DMS53 treated with DMSO at 0.1 percent for 48 hours (cell line): ENCODE measurements around the gene CHRD.

Experiments used
- DNase-seq: peaks from one replicate; lab custom pipeline; 2025; ENCODE audit not compliant: unreplicated experiment; lab: John Stamatoyannopoulos, UW

CHRD gene

DNA sequence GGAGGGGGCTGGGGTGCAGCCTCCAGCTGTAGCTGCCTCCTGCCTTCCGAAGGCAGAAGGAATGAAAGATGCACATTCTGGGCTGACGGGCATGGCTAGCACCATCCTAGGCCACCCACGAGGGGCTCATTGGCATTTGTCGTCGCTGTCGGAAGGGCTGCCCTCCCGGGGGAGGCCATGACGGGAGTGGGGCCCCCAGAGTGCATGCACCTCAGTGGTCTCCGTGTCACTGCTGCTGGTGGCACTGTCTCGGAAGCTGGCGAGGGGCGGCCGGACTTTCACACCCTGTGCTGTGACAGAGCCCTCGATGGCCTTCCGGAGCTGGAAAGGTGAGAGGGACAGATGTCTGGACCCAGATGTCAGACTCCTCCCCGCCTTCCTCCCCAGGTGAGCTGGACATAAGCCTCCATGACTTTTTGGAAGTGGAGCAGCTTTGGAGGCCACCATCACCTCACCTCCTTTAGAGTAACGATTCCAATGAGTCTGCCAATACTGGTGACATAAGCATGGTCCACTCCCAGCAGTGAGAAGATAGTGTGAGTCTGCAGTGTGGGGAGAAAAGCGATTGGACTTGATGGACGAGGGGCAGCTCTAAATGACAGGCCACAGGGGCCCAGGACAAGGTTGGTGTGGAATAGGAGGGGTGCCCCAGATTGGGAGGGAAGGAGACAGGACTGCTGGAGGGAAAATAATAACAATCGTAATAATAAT lies 33.2 kb upstream of the CHRD start:
- no peak for DNase-seq

DNA sequence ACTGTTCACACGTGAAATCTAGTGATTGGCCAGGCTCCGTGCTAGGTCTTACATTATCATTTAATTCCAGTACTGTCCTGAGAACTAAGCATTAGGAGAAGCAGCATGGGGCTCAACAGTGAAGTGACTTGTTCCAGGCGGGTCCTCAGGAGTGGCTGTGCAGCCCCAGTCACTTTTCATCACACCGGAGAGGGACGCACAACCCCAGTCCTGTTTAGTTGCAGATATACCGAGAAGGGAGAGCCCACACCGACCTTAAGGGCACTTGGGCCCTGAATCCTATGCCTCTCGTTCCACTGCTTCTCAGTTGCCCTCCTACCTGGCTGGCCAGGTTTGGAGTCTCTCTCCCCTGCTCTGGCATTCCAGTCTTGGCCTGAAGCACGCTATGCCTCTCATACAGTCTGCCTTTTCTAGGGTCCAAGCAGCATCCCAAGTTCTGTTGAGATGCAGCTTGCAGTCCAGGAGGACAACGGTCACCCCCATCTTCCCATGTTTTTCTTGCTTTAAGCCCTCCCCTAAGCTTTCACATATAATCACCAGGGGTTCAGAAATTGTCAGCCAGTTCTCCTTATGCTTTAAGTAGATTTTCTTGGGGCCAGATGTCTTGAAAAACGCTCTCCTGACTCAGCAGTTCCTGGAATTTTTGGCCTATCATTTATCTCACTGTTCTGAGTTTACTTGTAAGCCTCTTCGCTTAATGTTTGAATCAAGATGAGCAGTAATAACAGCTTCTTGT lies 32.4 kb upstream of the CHRD start:
- DNase-seq, result no peak

DNA sequence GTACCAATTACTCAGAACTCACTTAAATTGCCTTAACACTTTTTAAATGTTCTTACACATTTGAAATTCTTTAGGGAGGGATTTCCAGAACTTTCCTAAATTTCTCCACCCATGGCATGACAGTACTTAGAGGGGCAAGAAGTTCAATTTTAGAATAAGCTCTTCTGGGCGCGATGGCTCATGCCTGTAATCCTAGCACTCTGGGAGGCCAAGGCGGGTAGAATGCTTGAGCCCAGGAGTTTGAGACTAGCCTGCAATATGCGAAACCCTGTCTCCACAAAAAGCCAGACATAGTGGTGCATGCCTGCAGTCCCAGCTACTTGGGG lies 31.8 kb upstream of the CHRD start:
- no peak for DNase-seq

DNA sequence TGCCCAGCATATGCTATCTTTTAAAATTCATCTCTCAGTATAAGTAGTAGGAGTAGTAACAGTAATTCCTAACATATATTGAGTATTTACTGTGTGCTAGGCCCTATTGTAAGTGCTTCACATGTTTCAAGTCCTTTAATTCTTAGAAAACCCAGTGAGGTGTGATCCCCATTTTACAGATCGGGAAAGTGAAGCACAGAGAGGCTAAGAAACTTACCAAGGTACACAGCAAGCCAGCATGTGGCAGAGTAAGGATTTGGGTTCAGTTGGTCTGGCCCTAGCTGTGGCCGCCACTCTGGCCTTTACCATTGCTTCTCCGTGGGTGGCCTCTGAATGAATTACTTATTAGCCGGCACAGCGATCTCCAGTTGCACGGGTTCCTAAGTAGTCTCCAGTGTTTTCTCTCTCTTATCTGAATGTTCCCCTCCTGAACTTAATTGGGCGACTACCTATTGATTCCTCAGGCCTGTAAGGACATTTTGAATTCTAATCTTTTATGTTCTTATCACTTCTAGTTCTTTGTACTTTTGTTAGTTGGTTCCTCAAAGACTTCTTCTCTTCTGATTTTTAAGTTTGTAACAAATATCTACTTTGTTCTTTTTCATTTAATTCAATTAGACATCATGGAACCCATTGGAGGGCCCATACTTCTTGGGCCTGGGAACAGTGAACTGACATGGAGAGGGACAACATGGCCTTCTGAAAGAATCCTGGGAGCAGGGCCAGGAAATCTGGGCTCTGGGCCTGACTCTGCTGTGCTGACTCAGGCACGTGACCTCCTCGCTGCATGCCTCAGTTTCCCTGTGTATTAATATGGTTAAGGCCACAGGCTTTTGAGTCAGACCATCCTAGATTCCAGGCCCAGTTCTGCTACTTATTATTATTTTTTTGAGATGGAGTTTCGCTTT lies 30.0 kb upstream of the CHRD start:
- no peak for DNase-seq

DNA sequence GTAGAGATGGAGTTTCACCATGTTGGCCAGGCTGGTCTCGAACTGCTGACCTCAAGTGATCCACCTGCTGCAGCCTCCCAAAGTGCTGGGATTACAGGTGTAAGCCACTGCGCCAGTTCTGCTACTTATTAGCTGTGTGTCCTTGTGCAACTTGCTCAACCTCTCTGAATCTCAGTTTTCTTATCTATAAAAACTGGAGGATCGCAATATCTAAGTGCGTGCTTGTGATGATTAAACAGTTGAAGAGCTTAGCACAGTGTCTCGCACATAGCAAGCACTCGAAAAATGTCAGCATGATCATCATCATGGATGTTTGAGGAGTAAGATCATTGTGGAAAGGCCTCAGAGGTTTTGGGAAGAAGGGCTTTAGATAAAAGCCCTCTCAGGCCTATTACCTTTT lies 29.2 kb upstream of the CHRD start:
- DNase-seq, result no peak

DNA sequence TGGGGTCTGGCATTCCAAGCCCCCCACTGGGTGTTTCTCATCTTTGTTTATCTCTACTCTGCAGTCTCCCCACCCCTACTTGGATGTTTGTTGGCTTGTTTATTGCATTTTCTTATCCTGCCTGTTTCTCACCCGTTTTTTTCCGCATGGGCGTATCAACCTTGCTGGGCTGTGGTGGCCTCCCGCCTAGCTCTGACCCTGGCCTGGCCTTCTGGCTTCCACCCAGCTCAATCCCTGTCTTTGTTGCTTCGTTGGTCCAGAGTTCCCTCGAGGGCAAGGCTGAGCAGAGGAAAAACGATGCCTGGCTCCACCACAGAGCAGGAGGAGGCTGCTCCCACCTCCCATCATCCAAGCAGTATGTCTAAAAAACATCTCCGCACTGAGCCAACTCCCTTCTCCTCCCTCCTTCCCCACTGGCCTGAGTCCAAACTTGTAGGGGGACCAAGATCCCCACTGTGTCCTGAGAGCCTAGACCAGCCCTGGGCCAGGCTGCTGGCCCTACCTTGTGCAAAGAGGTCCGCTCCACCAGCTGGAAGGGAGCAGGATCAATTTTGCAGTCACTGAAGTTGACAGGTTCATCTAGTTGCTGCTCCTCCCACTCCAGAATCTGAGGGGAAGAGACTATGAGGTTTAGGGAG lies 28.2 kb upstream of the CHRD start:
- no peak for DNase-seq

DNA sequence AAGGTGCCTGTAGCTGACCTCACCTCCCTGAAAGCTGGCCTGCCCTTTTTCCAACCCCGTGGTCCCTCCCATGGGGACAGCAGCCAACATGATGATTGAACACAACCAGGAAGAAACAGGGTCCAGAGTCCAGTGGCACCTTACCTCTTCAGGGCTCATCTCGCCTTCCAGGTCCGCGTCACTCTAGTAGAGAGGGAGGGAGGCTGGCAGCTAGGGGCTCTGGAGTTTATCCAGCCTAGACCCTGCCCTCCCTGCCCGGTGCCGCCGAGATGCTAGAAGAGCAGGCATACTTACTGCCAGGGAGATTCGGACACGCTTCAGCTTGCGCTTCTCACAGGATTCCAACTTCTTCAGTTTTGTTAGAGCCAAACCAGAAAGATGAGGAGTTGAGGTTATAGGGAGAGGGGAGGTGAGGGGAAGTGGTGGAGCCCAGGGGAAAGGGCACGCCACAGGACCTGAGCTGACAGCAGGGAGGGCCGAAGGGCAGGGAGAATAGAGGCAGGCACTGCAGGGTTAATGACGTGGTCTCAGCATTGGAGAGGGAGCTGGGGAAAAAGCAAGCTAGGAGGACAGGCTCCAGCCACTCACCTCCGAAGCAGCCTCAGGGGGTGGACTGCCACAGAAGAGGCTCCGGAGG lies 27.6 kb upstream of the CHRD start:
- DNase-seq, result no peak

DNA sequence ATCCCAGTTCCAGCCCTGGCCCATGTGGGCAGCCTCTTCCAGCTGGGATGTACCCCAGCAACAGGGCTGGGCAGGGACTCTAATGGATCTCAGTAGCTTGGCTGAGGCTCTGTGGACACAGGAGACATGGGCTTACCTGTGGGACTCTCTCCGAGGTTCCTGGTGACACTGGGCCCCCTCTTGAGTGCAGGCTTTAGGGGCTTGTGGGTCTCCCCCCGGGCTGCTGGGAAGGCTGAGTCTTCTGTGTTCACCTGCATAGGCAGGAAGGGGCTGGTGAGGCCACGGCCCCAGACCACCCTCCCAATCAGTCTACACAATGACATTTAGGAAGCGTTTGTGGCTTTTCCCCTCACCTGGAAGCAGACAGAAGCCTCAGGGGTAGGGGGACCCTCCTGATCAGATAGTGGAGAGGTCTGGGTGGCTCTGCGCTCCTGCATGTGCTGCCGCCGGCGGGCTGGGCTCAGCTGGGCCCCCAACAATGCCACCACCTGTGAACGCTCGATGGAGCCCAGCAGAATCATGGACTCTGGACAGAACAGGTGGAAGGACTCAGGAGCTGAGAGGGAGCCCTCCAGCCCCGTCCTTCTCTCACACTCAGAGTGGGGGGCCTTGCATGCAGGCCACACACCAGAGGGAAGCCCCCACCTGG lies 26.8 kb upstream of the CHRD start:
- no peak for DNase-seq

DNA sequence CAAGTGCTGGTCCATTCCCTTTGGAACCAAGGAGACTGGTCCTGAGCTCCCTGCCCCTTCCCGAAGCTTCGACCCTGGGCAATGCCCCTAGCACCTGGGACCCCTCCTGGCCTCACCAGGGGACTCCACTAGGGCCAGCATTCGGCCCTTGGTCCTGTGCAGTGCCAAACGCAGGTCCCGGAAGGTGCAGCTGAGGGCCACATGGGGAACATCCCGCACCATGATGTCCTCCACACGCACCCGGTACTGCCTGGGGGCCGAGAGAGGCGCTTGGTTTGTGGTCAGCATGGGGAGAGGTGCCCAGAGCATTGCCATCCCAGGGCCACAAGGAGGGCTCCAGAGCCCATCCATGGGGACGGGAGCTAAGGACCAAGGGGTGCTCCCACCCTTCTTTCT lies 26.3 kb upstream of the CHRD start:
- no peak for DNase-seq

DNA sequence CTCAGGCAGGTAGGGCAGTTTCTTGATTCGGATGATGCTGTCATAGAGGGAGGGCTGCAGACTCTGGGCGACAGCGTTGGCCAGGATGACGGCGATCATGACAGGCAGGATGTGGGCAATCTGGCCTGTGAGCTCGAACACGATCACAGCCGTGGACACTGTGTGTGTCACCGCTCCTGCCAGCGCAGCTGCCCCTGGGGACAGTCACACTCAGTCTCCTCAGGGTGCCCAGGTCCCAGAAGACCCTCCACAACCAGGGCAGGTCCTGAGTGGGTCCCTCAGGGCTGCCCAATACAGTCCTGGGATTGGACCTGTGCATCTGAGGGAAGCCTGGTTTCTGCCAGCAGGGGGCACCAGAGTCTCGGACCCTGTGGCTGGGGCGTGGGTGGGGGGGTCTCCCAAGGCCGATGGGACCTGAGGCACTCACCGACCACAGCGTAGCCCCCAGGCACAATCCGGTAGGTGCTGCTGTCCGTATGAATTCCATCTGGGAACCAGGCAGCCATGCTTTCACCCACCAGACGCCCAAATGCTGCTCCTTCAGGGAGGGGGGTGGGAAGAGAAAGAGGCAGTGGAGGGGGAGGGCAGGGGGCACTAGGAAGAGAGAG lies 25.6 kb upstream of the CHRD start:
- no peak for DNase-seq

DNA sequence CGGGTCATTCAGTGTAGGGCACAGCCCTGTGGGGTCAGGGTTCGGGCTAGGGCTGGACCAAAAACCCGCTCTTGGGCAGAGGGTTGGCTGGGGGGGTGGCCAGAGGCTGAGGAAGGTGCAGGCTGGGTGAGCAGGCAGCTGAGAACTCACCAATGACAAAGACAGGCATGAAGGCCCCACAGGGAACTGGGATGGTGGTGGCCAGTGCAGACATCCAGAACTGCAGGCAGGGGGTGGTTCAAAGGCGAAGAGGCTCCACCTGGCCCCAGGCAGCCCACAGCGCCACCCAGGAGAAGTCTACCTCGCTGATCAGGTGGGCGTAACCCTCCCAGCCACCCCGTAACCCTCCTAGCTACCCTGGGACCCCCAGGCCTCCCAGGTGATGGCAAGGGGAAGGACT lies 25.1 kb upstream of the CHRD start:
- DNase-seq, result no peak

DNA sequence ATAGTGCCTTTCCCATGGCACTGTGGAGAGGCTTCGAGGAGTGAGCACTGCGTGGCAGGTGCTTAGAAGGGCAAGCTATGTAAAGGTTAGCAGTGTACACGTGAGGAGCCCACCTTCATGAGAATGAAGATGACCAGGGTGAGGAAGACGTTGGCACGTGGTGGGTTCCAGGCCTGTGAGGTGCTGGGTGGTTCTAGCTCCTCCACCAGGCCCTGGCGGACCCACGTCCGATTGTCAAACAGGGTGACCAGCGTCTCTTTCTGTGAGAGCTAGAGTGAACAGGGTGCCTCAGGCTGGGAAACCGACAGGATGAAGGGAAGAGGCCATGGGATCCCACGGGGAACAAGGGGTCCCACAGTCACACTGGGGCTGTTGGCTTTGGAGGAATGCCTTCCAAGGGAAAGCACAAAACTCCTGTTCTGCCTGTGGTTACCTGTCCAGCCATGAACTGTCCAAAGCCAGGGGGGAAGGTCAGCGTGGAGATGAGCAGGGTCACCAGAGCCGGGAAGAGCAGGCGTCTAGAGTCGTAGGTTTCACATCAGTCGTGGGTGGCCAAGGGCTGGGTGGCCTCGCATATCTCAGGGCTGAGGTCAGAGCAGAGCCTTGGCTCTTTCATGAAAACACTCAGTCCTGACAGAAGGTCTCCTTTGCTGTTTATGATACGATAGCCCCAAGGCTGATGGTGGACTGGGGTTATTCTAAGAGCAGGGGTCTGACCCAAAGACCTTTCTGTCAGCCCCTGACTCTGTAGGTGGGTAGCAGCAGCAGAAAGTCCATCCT lies 24.4 kb upstream of the CHRD start:
- DNase-seq, result no peak

DNA sequence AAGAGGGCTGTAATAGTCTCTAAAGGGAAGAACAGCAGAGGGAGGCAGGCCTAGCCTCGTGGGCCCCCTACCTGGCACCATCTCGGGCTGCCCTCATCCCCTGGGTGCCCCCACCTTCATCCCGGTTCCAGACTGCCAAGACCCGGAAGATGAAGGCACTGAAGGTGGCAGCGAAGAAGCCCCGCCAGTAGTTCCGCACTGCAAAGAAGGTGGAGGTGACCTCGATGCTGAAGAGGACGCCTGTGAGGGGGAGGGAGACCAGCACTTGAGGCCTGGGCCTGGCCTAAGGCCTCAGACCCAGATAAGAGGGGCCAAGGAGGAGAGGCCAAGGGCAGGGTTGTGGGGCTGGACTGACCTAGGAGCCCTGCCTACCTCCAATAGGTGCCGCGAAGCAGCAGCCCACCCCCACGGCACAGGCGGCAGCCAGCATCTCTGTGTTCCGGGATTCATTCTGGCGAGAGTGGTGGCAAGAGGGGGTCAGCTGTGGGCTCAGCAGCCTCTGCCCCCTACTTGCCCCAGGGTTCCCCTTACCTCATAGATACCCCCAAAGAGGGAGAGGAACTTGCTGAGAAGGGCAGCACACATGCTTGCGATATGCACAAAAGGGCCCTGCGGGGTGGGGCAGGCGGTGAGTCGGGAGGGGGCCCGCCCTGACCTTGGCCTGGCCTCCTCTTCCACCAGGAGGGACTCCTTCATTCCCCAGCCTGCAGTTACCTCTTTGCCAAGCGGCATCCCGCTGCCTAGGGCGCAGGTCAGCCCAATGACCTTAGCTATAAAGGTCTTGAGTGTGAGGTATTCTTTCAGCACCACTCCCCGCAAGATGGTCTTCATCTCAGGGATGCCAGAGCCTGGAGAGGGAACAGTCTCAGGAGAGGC lies 22.4 kb upstream of the CHRD start:
- DNase-seq, result no peak

DNA sequence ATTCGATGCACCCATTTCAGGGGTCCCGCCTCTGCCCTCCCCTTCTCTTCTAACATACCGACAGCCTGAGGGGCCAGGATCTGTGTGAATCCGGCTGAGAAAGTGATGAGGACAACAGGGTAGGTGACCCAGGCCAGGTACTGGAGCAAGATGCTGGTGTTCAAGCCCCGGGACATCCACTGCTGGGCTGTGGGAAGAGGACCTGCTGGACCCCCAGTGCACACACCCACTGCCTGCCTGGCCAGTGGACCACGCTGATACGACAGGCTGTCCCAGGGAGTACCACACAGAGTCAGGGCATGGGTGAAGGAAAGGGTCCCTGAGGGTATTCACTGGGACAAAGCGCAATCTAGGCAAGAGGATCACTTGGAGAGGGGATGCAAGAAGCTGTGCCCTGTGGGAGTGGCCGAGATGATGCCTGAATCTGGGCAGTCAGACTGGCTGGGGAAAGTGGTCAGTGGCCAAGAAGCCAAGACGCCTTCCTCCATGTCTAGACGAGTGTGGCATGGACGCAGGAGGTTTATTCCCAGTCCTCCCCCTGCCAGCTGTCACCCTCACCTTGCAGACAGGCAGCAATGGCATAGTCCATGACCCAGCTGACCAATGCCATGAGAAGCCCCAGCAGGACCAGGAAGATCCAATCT lies 21.6 kb upstream of the CHRD start:
- DNase-seq, result no peak

DNA sequence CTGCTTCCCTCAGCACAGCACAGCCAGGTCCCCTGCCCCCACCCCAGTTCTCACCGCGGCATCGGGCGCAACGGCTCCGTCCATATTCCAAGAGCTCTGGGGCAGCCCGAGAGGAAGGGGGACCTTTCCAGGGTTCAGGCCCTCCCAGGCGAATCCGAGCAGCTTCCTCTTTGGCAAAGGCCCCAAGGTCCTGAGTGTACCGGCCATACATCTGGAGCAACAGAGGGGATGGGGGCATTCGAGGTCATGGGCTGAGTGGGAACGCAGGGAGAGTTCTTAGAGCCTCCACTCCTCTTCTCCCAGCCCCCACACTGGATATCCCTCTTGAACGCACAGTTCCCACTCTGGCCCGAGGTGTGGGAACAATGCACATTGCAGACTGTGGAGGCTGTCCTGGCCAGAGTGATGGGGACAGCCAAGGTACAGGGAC lies 20.9 kb upstream of the CHRD start:
- DNase-seq, result no peak

DNA sequence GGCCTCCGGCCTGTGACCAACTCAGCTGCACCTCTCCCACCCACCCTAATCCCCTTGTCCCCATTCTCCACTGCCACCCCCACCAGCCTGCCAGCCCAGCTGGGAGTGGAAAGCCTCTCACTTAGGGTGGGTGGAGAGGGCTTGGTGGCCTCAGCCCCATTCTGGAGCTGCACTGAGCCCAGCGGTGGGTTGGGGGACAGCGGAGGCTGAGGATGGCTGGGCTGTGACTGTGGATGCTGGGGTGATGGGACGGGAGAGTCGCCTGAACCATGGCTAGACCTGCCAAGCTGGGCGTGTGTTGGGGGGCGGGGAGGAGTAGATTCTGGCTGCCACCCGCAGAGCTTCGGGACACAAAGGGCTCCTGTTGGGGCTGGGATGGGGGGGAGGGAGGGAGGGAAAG lies 20.2 kb upstream of the CHRD start:
- no peak for DNase-seq

DNA sequence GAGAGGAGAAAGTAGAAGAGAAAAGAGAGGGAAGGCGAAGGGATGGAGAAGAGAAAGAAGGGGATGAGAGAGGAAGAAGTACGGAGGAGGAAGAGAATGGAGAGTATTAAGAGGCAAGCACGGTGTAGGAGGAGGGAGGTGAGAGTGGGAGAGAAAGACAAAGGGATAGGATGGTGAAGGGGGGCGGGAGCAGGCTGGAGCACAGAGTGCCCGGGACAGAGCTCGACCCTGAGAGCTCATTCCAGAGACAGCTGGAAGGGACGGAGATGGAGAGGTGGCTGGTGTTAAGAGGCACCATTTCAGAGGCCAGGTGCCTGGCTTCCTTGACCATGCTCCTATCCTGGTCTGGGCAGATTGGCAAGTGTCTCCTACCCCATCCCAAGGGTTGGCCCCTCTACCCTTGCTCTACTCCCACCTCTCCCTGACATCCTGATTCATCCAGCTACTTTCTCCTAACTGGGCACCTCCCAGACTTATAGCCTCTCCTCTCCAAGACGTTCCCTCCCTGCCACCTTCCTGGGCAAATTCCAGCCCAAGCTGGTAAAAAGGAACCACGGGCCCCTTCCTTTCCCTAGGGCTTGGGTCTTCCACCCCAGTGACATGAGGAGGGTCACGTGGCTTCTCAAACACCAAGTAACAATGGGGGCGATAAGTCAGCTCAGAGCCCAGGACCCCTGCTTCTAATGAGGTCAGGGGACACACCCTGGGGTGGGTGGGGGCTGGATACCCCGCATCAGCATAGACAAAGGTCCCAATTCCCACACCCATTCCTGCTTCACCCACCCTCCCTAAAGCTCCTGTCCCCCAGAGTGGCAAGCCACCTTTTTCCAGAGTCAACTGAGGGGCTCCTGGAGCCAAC lies 19.6 kb upstream of the CHRD start:
- no peak for DNase-seq
